Measurements from ENCODE around the gene VPS52. TPM values are rescaled to one million over a fixed set of nuclear protein-coding genes. Genes with fewer than 3 reads are reported as not detected.

Gene VPS52
- total and polyA plus RNA-seq, 9 of the 15 experiments (the other 6 are each of a cell fraction or from before 2014, with no cell fraction given), result 24.4 to 103 (median 40.2) TPM

DNA sequence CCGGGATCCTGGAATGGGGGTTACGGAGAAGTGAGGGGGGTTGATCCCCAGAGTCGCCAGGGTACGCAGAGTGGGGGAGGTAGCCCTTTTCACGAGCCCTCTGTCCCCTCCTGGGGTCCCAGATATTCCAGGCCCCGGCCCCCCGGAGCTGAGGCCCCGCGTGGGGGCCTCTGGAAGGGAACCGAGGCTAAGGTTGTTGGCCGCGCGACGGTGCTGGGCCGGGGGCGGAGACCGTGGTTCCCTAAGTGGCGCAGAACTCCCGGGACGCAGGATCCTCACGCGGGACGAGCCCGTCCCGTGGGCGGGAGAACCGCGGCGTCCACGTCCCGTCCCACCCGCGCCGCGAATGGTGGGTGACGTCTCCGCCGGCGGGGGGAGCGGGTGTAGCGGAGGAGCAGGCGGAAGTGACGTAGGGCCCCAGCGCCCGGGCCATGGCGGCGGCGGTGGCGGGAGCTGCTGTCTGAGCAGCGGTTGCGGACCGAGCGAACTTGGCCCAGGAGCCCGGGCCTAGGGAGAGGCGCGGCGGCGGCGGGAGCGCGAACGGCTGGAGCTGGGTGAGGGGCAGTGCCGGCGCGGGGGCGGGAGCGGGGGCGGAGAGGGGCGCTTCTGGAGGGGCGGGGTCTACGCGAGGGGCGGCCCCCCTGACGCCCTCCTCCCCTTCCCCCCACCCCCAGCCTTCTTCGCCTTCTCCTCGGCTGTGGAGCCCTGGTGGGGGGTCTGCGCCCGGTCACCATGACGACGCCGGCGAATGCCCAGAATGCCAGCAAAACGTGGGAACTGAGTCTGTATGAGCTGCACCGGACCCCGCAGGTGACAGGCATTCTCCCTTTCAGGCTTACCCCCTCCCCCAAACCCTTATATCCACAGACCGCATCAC, 63.3 kb downstream of the VPS52 start, which contains the start of gene RING1 (continued):
- TF ChIP-seq, protein P1, sequence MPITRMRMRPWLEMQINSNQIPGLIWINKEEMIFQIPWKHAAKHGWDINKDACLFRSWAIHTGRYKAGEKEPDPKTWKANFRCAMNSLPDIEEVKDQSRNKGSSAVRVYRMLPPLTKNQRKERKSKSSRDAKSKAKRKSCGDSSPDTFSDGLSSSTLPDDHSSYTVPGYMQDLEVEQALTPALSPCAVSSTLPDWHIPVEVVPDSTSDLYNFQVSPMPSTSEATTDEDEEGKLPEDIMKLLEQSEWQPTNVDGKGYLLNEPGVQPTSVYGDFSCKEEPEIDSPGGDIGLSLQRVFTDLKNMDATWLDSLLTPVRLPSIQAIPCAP (CRISPR knock-in tag; IDR thresholded peaks at IDR 0.05; ENCODE audit: borderline replicate concordance), result no peak
- 0 out of 2 replicates have a peak, but pooled peaks have one; percentile 11 for TF ChIP-seq ZNF780A (CRISPR knock-in tag; IDR thresholded peaks at IDR 0.05)
- TF ChIP-seq ZNF146 (CRISPR knock-in tag; IDR thresholded peaks at IDR 0.05; ENCODE audit: unreplicated experiment), result no peak
- TF ChIP-seq HDAC8 (tag; IDR thresholded peaks at IDR 0.05), result no peak
- TF ChIP-seq RBBP5 (IDR thresholded peaks at IDR 0.05; ENCODE audit: borderline replicate concordance, insufficient read depth, low read length, poor library complexity, severe bottlenecking), result peak; percentile 86
- TF ChIP-seq, protein P2, sequence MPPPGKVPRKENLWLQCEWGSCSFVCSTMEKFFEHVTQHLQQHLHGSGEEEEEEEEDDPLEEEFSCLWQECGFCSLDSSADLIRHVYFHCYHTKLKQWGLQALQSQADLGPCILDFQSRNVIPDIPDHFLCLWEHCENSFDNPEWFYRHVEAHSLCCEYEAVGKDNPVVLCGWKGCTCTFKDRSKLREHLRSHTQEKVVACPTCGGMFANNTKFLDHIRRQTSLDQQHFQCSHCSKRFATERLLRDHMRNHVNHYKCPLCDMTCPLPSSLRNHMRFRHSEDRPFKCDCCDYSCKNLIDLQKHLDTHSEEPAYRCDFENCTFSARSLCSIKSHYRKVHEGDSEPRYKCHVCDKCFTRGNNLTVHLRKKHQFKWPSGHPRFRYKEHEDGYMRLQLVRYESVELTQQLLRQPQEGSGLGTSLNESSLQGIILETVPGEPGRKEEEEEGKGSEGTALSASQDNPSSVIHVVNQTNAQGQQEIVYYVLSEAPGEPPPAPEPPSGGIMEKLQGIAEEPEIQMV (tag; conservative IDR thresholded peaks at IDR 0.05; ENCODE audit: low read depth), result peak; percentile 89
- TF ChIP-seq ZNF445 (CRISPR knock-in tag; IDR thresholded peaks at IDR 0.05; ENCODE audit: low read depth), result no peak
- peak; percentile 45 for TF ChIP-seq ESRRA (IDR thresholded peaks at IDR 0.05; ENCODE audit: borderline replicate concordance, low read depth)
- TF ChIP-seq SP2 (IDR thresholded peaks at IDR 0.05; ENCODE audit: extremely low read depth, low read depth, low read length, poor library complexity, severe bottlenecking), result no peak
- no peak for TF ChIP-seq TSC22D4 (tag; IDR thresholded peaks at IDR 0.05)
- TF ChIP-seq, protein P3, sequence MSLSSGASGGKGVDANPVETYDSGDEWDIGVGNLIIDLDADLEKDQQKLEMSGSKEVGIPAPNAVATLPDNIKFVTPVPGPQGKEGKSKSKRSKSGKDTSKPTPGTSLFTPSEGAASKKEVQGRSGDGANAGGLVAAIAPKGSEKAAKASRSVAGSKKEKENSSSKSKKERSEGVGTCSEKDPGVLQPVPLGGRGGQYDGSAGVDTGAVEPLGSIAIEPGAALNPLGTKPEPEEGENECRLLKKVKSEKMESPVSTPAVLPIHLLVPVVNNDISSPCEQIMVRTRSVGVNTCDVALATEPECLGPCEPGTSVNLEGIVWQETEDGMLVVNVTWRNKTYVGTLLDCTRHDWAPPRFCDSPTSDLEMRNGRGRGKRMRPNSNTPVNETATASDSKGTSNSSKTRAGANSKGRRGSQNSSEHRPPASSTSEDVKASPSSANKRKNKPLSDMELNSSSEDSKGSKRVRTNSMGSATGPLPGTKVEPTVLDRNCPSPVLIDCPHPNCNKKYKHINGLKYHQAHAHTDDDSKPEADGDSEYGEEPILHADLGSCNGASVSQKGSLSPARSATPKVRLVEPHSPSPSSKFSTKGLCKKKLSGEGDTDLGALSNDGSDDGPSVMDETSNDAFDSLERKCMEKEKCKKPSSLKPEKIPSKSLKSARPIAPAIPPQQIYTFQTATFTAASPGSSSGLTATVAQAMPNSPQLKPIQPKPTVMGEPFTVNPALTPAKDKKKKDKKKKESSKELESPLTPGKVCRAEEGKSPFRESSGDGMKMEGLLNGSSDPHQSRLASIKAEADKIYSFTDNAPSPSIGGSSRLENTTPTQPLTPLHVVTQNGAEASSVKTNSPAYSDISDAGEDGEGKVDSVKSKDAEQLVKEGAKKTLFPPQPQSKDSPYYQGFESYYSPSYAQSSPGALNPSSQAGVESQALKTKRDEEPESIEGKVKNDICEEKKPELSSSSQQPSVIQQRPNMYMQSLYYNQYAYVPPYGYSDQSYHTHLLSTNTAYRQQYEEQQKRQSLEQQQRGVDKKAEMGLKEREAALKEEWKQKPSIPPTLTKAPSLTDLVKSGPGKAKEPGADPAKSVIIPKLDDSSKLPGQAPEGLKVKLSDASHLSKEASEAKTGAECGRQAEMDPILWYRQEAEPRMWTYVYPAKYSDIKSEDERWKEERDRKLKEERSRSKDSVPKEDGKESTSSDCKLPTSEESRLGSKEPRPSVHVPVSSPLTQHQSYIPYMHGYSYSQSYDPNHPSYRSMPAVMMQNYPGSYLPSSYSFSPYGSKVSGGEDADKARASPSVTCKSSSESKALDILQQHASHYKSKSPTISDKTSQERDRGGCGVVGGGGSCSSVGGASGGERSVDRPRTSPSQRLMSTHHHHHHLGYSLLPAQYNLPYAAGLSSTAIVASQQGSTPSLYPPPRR (CRISPR knock-in tag; IDR thresholded peaks at IDR 0.05; ENCODE audit: borderline replicate concordance), result 0 out of 2 replicates have a peak, but pooled peaks have one; percentile 12
- peak; percentile 88 for TF ChIP-seq TBP (optimal IDR thresholded peaks at IDR 0.05; ENCODE audit: low read depth, low read length)
- TF ChIP-seq, protein P4, sequence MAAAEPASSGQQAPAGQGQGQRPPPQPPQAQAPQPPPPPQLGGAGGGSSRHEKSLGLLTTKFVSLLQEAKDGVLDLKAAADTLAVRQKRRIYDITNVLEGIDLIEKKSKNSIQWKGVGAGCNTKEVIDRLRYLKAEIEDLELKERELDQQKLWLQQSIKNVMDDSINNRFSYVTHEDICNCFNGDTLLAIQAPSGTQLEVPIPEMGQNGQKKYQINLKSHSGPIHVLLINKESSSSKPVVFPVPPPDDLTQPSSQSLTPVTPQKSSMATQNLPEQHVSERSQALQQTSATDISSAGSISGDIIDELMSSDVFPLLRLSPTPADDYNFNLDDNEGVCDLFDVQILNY (CRISPR knock-in tag; IDR thresholded peaks at IDR 0.05), result peak; percentile 58; the same call in 1 of the 2 replicates
- no peak for TF ChIP-seq MECOM (CRISPR knock-in tag; IDR thresholded peaks at IDR 0.05)
